PC-3 (cell line): Measurements from ENCODE around the gene MAGI2. TPM values are rescaled to one million over a fixed set of nuclear protein-coding genes. Genes with fewer than 3 reads are reported as not detected.

ENCODE experiments used
- ATAC-seq: fragments of 200-7000 bp; cut with Tn5 transposase; 2 replicates; pipeline ENCODE4 v1.9.1; 2020; ENCODE audit warnings: mild to moderate bottlenecking, moderate library complexity
- BruUV-seq: library from RNA; stranded (reverse); fragments of 400-500 nt; replicated peaks from 2 replicates; lab custom pipeline; 2021; lab: Mats Ljungman, UMichigan
- CTCF ChIA-PET: fragments of 300-600 bp; sonication (Branson Sonifier 250); formaldehyde crosslinking; loops from one replicate; lab custom pipeline; 2022; ENCODE audit warnings: antibody characterized with exemption; lab: Charles Lee
- POLR2A ChIA-PET: fragments of 300-600 bp; sonication (Branson Sonifier 250); formaldehyde crosslinking; loops from one replicate; lab custom pipeline; 2022; ENCODE audit warnings: antibody characterized with exemption; ENCODE audit not compliant: unreplicated experiment; lab: Charles Lee
- DNase-seq: peaks from one replicate; pipeline ENCODE4 v3.0.0-alpha.2; 2015
- H2AFZ ChIP-seq: fragments of 300-600 bp; sonication (generic); 2 replicates; pipeline ENCODE4 v1.6.0; 2016; ENCODE audit warnings: antibody characterized with exemption, low read length
- H3F3A ChIP-seq: fragments of 300-600 bp; sonication (generic); one replicate; pipeline ENCODE4 v1.6.0; 2017; ENCODE audit warnings: antibody characterized with exemption, low read length, control low read depth, mild to moderate bottlenecking; ENCODE audit not compliant: unreplicated experiment
- H3K27ac ChIP-seq: fragments of 300-600 bp; sonication (generic); 2 replicates; pipeline ENCODE4 v1.5.1; 2016; ENCODE audit warnings: mild to moderate bottlenecking, low read length
- H3K27me3 ChIP-seq: fragments of 300-600 bp; sonication (generic); 2 replicates; pipeline ENCODE4 v1.6.1; 2016; ENCODE audit warnings: low read length, mixed read lengths
- H3K36me3 ChIP-seq: fragments of 300-600 bp; sonication (generic); 2 replicates; pipeline ENCODE4 v1.6.1; 2016; ENCODE audit warnings: low read depth, mixed run types, low read length, mixed read lengths
- H3K4me1 ChIP-seq: fragments of 300-600 bp; sonication (generic); 2 replicates; pipeline ENCODE4 v1.5.1; 2016; ENCODE audit warnings: low read length; ENCODE audit not compliant: insufficient read depth
- H3K4me2 ChIP-seq: fragments of 300-600 bp; sonication (generic); 2 replicates; pipeline ENCODE4 v1.6.0; 2016; ENCODE audit warnings: low read length
- H3K4me3 ChIP-seq: fragments of 300-600 bp; sonication (generic); 2 replicates; pipeline ENCODE4 v1.5.1; 2016; ENCODE audit warnings: mild to moderate bottlenecking, low read length, mixed read lengths
- H3K79me2 ChIP-seq: fragments of 300-600 bp; sonication (generic); 2 replicates; pipeline ENCODE4 v1.6.1; 2017; ENCODE audit warnings: low read length, mixed read lengths
- H3K9ac ChIP-seq: fragments of 300-600 bp; sonication (generic); 2 replicates; pipeline ENCODE4 v1.6.0; 2016; ENCODE audit warnings: mild to moderate bottlenecking, low read length
- H3K9me2 ChIP-seq: fragments of 300-600 bp; sonication (generic); replicated peaks from 2 replicates; pipeline ENCODE4 v1.6.1; 2016; ENCODE audit warnings: mixed run types, low read length, mixed read lengths
- H3K9me3 ChIP-seq: fragments of 300-600 bp; sonication (generic); 2 replicates; pipeline ENCODE4 v1.6.1; 2016; ENCODE audit warnings: low read length, mixed read lengths
- H4K20me1 ChIP-seq: fragments of 300-600 bp; sonication (generic); 2 replicates; pipeline ENCODE4 v1.6.1; 2016; ENCODE audit warnings: low read length, mixed read lengths
- CTCF ChIP-seq: fragments of 300-600 bp; sonication (generic); conservative IDR thresholded peaks from 2 replicates; pipeline ENCODE4 v1.5.1; 2017; ENCODE audit warnings: antibody characterized with exemption, low read depth, mild to moderate bottlenecking, low read length
- EZH2 ChIP-seq: fragments of 300-600 bp; sonication (generic); IDR thresholded peaks from one replicate; pipeline ENCODE4 v1.6.1; 2017; ENCODE audit warnings: antibody characterized with exemption, mild to moderate bottlenecking, low read length; ENCODE audit not compliant: unreplicated experiment
- EZH2phosphoT487 ChIP-seq: fragments of 300-600 bp; sonication (generic); IDR thresholded peaks from 2 replicates; pipeline ENCODE4 v1.6.1; 2018; ENCODE audit warnings: mild to moderate bottlenecking, antibody characterized with exemption, low read length, borderline replicate concordance
- intact Hi-C: fragments of 100-400 bp; cut with micrococcal nuclease; formaldehyde crosslinking; loops from 2 replicates; pipeline ENCODE4 v1.9.0; 2023
- total RNA-seq: library from RNA; depleted of rRNA; stranded (reverse); fragments of >200 nt; gene quantifications from 2 replicates; pipeline ENCODE4 v1.2.3, GENCODE V29; 2014

MAGI2 gene
- total RNA-seq, 1 experiment from 2014 or later = not detected

DNA sequence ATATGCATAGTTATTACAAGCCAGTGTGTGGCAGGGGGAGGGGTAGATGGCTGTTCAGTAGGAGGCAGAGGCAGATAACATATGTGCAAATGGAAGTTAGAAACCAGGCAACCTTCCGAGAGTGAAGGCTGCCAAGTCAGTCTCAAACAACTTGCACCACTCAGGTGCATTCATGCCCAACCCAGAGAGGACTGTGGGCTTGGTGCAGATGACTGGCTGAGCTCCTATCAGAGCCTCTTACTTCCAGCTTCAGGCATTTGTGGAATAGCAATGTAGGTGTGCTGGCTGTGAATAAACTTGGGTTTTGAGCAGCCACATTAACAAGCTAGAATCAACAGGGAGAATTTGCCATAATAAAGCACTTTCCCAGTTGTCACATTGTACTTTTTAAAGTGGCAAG is 865.1 kb downstream of the MAGI2 start:
- Histone ChIP-seq H2AFZ (no peak overlapping the region), H4K20me1 (no peaks in the 10 kb centered on the region), H3K9ac (no peak overlapping the region), H3K27ac (no peak overlapping the region), H3K4me1 (no peaks in the 10 kb centered on the region), H3K9me3 (no peaks in the 10 kb centered on the region), H3F3A (no peaks in the 10 kb centered on the region), H3K9me2 (no peaks in the 10 kb centered on the region), H3K27me3 (peaks cover 4% of the 10 kb centered on the region; the same call in 1 of the 2 replicates), H3K4me2 (no peak overlapping the region), H3K36me3 (no peaks in the 10 kb centered on the region), H3K79me2 (no peaks in the 10 kb centered on the region), H3K4me3 (no peak overlapping the region)
- intact Hi-C loops = loop anchor here (5.0 kb wide), 1 partner anchor 1459 kb away; no protein-coding TSS in a partner anchor
- TF ChIP-seq EZH2 = no peak
- no peak for TF ChIP-seq CTCF
- TF ChIP-seq EZH2phosphoT487 = no peak
- ATAC-seq = no peak
- ChIA-PET CTCF (interaction anchor here (0.7 kb wide), 1 partner anchor 16 kb away, joined by 5 read pairs; no protein-coding TSS in a partner anchor), POLR2A (no interaction called here)
- no peak for DNase-seq
- no TSS peak for BruUV-seq

DNA sequence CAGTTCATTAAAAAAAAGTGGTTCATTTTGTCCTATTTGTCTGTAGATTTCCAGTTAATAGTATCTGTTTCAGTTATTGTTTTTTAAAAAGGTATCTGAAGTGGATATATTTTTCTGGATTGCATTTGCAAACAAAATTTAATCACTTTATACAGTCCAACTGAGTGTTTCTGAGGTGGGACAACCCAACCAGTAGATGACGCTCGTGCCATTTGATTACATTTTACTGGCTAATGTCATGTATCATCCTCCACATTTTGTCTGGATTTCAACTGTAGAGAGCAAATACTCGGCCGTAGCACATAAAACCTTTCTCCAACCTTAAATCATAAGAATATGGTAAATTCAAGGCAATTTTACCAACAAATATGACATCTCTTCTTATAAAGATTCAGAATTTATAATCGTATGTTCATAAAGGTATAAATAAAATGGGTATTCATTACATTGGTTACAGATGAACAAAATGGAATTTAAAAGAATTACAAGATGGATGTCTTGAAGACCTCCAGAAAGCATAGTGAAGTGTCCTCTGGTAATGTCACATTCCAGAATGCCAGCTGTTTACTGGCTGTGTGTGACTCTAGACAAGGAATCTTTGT is 865.9 kb downstream of the MAGI2 start:
- no peaks in the 10 kb centered on the region for H4K20me1 ChIP-seq
- no peak overlapping the region for H3K27ac ChIP-seq
- H2AFZ ChIP-seq = 0 out of 2 replicates have a peak overlapping the region, but pooled peaks have one; percentile 16
- no peak overlapping the region for H3K4me2 ChIP-seq
- DNase-seq (peak; percentile 70), ATAC-seq (peak; percentile 71)
- H3K4me3 ChIP-seq = no peak overlapping the region
- ChIA-PET POLR2A (no interaction called here), CTCF (no interaction called here)
- H3K9ac ChIP-seq = no peak overlapping the region
- no TSS peak for BruUV-seq
- H3K27me3 ChIP-seq = peaks cover 4% of the 10 kb centered on the region; the same call in 1 of the 2 replicates
- TF ChIP-seq EZH2phosphoT487 (no peak), CTCF (peak; percentile 88)
- intact Hi-C loops = loop anchor here (1.0 to 5.0 kb wide), 6 partner anchors 192 to 1460 kb away; no protein-coding TSS in a partner anchor
- no peaks in the 10 kb centered on the region for H3K9me2 ChIP-seq
- no peaks in the 10 kb centered on the region for H3K4me1 ChIP-seq
- H3K9me3 ChIP-seq = no peaks in the 10 kb centered on the region
- H3K79me2 ChIP-seq = no peaks in the 10 kb centered on the region
- H3K36me3 ChIP-seq = no peaks in the 10 kb centered on the region
- H3F3A ChIP-seq = no peaks in the 10 kb centered on the region

GRCh38 chr7:78585980-78586379 is 867.5 kb downstream of the MAGI2 start:
- H2AFZ ChIP-seq = no peak overlapping the region
- H3K9me3 ChIP-seq = no peaks in the 10 kb centered on the region
- no peaks in the 10 kb centered on the region for H3F3A ChIP-seq
- no peak for DNase-seq
- no peak overlapping the region for H3K9ac ChIP-seq
- intact Hi-C loops = loop anchor here (2.0 to 5.0 kb wide), 2 partner anchors 567 to 1461 kb away; no protein-coding TSS in a partner anchor
- H3K9me2 ChIP-seq = no peaks in the 10 kb centered on the region
- ChIA-PET CTCF (no interaction called here), POLR2A (no interaction called here)
- no peak for TF ChIP-seq CTCF
- no peak for TF ChIP-seq EZH2
- no peak for TF ChIP-seq EZH2phosphoT487
- H4K20me1 ChIP-seq = no peaks in the 10 kb centered on the region
- H3K4me1 ChIP-seq = no peaks in the 10 kb centered on the region
- no peak overlapping the region for H3K4me3 ChIP-seq
- H3K4me2 ChIP-seq = no peak overlapping the region
- no TSS peak for BruUV-seq
- H3K36me3 ChIP-seq = no peaks in the 10 kb centered on the region
- no peaks in the 10 kb centered on the region; the same call in 1 of the 2 replicates for H3K27me3 ChIP-seq
- no peak for ATAC-seq
- no peak overlapping the region for H3K27ac ChIP-seq
- H3K79me2 ChIP-seq = no peaks in the 10 kb centered on the region
